ENCODE data around the gene RUFY2. TPM values are rescaled to one million over a fixed set of nuclear protein-coding genes. Genes with fewer than 3 reads are reported as not detected.

Gene RUFY2
- polyA plus RNA-seq, 3 donors, result 23.8 to 35.9 (median 30.5) TPM

DNA sequence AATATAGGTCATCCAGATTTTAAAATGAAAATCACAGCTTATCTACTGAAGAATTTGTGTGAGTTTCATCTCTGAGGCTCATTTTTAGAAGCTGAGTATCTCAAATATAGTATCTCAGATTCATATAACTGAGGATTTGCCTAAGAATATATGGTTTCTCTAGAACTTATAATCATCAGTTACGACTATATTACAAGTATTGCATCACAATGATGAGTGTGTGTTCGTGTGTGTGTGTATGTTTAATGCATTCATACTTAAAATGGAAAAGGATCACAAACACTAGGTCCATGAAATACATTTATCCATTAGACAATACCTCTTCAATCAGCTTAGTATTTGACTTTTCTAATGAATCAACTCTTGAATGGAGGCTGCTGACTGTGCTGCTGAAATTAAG, 21.3 kb downstream of the RUFY2 start:
- no peak for DNase-seq (ENCODE audit: extremely low read depth in 1 of 11, low read depth in 9 of 11, low spot score in 4 of 11)

DNA sequence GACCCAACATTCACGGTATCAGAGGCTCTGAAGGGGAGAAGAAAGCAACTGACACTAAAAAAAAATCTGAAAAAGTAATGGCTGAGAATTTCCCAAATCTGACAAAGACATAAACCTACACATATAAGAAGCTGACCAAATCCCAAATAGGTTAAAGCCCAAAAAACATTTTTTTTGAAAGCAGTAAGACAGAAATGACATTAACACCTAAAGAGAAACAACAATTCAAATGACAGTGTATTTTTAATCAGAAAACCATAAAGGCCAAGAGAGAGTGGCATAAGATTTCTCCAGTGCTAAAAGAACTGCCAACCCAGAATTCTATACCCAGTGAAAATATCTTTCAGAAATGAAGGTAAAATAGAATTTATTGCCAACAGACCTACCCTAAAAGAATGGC, 35.5 kb downstream of the RUFY2 start:
- no peak for DNase-seq (ENCODE audit: extremely low read depth in 1 of 11, low read depth in 9 of 11, low spot score in 4 of 11)

DNA sequence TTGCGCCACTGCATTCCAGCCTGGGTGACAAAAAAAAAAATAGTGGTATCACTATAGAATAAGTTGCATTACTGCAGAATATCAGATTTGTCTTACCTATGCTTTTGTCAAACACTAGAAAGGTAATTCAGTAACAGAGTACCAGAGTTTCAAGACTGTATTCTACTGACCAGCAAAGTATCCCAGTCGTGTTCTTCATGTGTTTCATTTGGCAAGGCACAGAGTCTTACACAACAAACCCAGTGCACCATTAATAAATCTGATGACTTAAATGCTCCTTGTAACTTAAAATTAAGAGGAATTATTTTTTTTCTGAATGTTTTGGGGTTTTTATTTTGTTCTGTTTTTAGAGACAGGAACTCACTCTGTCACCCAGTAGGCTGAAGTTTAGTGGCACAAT, 40.0 kb downstream of the RUFY2 start:
- no peak for DNase-seq (ENCODE audit: extremely low read depth in 1 of 11, low read depth in 9 of 11, low spot score in 4 of 11)

DNA sequence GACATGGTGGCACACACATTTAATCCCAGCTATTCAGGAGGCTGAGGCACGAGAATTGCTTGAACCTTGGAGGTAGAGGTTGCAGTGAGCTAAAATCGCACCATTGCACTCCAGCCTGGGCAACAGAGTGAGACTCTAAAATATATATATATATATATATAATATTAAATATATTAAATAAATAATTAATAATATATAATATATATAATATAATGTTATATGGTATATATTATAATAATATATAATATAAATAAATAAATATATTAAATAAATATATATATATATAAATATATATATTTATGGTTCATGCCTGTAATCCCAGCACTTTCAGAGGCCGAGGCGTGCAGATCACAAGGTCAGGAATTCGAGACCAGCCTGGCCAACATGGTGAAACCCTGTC, 40.5 kb downstream of the RUFY2 start:
- no peak for DNase-seq (ENCODE audit: extremely low read depth in 1 of 11, low read depth in 9 of 11, low spot score in 4 of 11)

DNA sequence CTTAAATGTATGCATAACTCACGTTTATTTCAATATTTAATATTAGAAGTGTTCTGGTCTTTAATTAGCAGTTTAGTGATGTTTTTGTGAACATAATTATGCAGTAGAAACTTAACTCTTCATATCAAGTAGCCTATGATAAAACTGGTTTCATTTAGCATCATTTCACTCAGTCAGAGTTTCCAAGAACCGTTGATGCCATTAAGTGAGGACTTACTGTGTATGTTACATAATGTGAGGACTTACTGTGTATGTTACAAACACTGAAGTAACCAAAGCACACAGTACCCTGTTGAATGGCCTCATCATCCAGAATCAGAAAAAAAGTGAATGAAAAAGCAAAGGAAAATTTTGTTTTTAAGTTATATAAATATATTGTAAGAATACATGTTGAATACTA, 41.5 kb downstream of the RUFY2 start:
- no peak for DNase-seq (ENCODE audit: extremely low read depth in 1 of 11, low read depth in 9 of 11, low spot score in 4 of 11)

DNA sequence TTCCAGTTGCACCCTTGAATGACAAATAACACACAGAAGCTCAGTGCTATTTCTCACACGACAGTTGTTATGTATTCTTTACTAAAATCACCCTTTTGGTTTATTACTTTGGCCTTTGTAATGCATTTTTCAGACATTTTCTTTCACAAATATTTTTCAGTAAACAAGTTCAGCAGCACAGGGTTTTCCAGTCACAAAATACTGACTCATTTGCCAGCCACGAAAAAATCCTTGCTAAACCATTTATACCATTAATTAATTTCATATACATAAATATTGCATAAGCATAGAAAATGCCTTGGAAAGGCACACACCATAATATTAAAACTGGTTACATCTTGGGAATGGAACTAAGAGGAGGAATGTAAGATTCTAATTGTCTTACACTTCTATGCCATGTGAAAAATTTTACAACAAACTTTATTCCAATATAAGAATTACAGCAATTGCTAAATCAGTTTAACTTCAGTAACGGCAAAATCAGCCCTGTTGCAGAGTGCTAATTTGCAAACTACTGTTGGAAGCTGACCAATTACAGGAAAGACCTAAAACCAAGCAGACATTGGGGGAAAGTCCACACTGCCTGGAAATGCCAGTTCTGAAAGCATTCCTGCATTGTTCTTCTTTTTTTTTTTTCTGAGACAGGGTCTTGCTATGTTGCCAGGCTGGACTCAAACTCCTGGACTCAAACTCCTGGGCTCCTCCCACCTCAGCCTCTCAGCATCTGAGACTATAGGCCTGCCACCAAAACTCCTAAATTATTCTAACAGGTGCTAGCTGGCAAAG, 42.8 kb downstream of the RUFY2 start:
- DNase-seq (ENCODE audit: extremely low read depth in 1 of 11, low read depth in 9 of 11, low spot score in 4 of 11), result no peak

DNA sequence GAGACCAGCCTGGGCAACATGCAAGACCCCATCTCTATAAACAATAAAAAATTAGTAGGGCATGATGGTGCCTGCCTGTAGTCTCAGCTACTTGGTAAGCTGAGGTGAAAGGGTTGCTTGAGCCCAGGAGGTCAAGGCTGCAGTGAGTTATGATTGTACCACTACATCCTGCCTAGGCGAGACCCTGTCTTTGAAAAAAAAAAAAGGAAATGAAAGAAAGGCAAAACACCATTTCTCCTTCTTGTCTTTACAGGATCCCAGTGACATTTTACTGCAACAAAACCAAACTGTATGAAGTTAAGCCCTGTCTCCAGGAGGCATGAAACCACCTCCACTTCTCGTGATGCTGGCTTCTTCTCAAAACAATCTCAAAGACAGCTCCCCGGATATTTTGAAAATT, 44.5 kb downstream of the RUFY2 start:
- no peak for DNase-seq (ENCODE audit: extremely low read depth in 1 of 11, low read depth in 9 of 11, low spot score in 4 of 11)

DNA sequence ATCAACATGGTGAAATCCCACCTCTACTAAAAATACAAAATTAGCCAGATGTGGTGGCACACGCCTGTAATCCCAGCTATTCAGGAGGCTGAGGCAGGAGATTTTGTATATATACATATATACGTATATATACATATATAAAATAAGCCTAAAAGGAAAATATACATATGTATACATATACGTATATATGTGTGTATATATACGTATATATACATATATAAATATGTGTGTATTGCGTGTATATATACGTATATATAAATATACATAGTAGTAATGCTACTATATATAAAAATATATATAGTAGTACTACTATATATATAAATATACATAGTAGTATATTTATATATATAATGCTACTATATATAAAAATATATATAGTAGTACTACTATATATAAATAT, 47.9 kb downstream of the RUFY2 start:
- no peak for DNase-seq (ENCODE audit: extremely low read depth in 1 of 11, low read depth in 9 of 11, low spot score in 4 of 11)

DNA sequence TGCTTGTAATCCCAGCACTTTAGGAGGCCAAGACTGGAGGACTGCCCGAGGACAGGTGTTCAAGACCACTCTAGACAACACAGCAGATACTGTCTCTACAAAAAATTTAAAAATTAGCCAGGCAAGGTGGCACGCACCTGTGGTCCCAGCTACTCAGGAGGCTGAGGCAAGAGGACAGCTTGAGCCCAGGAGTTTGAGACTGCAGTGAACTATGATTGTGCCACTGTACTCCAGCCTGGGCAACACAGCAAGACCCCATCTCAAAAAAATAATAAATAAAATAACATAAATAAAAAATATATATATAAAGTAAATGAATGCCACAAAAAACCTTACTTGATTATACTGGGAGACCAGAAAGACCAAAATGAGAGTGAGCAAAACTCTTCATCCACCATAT, 53.5 kb downstream of the RUFY2 start:
- DNase-seq (ENCODE audit: extremely low read depth in 1 of 11, low read depth in 9 of 11, low spot score in 4 of 11), result no peak

DNA sequence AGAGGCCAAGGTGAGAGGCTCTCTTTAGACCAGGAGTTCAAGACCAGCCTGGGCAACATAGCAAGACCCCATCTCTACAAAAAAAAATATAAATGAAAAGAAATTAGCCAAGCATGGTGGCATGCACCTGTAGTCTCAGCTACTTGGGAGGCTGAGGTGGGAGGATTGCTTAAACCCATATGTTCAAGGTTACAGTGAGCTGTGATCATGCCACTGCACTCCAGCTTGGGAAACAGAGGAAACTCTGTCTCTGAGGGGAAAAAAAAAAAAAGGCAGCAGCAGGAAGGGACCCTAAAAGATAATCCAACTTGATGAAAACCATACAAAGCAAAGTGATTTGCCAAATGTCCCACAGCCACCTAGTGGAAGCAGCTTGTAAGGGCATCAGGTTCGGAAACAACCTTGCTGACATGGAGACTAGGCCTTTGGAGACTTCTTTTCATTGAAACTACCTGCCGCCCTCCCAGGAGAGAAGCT, 58.8 kb downstream of the RUFY2 start:
- no peak for DNase-seq (ENCODE audit: extremely low read depth in 1 of 11, low read depth in 9 of 11, low spot score in 4 of 11)

DNA sequence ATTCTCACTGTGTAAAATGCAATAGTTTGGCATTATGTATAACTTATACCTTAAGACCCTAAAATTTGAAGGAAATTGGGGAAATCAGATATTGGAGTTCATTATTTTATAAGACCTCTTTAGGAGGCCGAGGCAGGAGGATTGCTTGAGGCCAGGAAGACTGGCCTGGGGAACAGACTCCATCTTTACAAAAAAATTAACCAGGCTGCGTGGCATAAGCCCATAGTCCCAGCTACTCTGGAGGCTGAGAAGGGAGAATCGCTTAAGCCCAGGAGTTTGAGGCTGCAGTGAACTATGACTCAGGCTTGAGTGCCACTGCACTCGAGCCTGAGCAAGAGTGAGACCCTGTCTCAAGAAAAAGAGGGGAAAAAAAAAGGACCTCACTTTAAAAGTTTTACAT, 60.3 kb downstream of the RUFY2 start:
- no peak for DNase-seq (ENCODE audit: extremely low read depth in 1 of 11, low read depth in 9 of 11, low spot score in 4 of 11)

DNA sequence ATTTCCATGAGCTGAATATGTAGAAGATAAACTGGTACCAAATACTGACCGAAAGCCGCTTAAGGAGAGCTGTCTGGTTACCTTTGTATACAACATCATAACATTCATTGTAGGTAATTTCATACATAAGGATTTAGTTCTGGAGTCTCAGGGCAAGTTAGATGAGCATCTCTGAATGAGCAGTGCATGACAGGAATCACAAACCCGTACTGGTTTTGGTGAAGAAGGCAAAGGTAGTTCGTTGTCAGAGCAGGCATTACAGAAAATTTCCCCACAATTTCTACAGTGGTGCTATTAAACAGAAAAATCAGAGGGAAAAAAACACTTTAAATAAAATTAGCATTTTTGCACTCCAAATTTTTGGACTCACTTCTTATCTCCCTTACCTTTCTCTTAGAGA, 61.5 kb downstream of the RUFY2 start:
- DNase-seq (ENCODE audit: extremely low read depth in 1 of 11, low read depth in 9 of 11, low spot score in 4 of 11), result no peak

DNA sequence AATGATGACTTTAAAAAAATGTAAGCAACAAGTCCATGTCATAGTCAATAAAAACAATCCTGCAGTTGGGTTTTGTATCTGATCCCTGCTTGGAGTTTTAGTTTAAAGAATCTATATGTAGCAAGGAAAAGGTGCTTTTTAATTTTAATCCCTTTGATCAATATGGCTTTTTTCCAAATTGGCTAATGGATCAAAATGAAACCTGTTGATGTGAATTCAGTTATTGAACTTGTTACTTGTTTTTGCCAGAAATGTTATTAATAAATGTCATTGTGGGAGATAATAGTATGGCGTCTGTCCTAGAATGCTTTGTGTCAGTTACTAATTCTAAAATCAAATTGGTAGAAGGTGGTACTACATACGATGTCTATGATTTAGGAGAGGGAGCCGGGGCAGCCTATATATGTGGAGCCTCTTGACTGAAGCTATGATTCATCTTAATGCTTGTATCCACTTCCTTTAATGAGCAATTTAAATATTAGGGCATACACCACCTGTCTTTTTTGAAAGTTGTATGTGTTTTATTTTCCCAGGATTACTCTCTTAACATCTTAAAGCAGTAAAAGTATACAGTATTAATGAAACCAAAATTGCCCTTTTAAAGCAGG, 64.1 kb downstream of the RUFY2 start:
- no peak for DNase-seq (ENCODE audit: extremely low read depth in 1 of 11, low read depth in 9 of 11, low spot score in 4 of 11)

DNA sequence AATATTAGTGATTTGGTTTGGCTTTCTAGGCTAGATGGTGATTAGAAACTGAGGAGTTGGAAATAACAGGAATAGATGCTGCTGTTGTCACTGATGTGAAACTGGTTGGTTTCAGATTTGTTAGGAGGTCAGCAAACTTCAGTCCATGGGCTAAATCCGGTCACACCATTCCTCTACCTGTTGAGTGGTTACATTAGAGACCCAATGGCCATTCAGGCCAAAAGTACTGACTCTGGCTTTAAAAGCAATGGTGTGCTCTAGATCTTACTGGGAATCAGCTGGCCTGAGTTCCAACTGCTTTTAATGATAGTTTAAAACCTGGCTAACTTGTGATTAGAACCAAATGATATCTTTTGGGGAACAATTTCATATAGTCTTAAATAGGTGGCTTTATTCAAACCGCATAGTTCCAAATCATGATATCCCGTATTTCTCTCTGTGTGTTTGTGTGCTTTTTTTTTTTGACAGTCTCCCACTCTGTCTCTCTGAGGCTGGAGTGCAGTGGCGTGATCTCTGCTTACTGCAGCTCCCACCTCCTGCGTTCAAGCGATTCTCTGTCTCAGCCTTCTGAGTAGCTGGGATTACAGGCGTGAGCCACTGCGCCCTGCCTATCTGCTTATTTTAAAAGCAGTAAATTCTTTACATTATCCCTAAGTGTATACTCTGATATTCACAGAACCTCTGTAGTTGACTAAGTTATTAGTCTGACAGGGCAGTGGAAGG, 66.6 kb downstream of the RUFY2 start:
- no peak for DNase-seq (ENCODE audit: extremely low read depth in 1 of 11, low read depth in 9 of 11, low spot score in 4 of 11)

DNA sequence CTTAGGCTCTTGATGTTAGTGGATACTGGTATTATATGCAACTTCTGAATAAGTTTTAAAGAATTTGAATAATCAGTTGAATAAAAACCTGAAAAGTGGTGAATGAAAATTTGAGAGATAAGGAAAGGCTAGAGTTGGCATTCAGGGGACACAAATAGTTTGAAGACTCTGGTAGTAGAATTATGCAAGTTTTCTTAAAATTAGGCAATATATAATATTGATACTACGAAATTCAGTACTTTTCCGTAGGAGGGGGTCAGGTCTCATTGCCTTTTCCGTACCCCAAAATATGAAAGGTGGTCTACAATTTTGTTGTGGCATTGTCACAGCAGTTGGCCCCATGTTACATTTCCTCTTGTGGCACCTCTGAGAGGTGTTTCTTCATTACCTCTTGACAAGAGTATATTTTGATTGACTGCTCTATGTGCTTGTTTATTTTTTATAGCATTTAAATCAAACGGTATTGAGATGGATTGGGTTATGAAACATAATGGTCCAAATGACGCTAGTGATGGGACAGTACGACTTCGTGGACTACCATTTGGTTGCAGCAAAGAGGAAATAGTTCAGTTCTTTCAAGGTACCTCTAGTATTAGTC, 70.2 kb downstream of the RUFY2 start:
- DNase-seq (ENCODE audit: extremely low read depth in 1 of 11, low read depth in 9 of 11, low spot score in 4 of 11), result no peak

DNA sequence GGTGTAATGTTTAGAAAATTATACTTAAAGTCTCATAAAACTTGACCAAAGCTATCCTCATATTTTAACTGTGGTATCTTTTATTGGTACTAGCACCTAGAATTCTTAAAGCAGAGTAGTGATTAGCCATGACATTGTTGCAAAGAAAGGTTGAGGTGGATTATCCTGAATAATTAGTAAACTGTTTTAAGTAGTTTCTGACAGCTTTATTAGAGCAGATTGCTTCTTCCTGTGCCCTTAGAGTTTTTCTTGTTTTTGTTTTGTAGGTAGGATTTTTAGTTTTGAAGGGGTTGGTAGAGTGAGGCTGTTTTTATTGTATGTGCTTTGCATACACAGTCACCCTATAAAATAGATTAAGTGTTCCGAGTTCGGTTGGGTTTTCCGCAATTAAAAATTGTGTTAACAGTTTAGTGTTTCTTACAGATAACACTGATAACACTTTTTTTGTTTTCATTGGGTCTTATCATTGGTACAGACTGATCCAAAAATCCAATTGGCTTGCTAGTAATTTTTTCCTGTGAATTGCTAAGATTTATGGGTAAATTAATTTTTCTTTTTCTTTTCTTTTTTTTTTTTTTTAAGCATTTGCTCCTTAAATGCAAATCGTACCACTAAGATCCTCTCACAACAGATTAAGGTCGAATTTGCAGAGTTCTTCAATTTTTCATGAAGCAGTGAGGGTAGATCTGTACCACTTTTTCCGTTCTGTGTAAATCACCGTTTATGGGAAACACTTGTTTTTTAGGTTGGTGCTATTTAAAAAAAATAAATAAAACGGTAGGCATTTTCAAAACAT, 72.2 kb downstream of the RUFY2 start:
- DNase-seq (ENCODE audit: extremely low read depth in 1 of 11, low read depth in 9 of 11, low spot score in 4 of 11), result no peak

DNA sequence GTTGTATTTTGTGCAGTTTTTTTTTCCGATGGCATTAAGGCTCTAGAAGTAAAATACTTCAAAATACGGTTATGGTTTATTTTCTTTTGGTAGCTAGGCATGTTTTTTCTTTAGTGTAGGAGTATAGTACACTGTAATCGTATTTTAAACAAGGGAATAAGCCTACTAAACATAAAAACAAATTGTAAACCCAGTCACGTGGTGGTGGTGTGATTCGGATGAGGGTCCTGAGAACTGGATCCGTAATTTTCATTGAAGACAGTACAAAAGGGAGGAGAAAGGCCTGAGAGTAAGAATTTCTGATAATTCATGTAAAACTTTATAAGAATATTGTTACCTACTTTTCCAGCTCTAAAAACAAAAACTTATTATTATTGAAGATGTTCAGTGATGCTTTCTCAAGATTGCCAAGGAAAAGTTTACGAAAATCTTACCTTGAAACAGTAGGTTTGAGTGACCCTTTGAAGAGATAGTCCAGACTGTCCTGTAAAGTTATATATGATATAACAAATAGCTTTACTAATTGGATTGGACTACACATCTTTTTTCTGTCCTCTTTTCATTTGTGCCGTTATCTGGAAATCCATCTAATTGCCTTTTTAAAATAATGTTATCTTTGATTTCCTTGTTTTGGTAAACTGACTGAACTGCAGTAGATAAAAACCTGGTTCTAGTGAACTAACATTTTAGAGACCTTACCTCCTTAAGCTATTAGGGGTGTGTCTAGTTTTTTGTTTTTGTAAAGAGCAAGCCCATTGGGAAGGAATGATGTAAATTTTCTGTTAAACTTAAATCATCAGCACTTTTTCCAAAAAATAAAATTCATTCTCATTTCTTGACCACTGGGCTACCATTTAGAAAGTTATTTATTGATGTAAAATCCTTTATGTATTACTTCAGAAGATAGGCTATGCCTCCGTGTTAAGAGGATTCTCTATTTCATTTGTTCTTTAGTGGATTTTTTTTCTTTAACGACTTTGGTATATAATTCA, 73.3 kb downstream of the RUFY2 start:
- DNase-seq (ENCODE audit: extremely low read depth in 1 of 11, low read depth in 9 of 11, low spot score in 4 of 11), result no peak

DNA sequence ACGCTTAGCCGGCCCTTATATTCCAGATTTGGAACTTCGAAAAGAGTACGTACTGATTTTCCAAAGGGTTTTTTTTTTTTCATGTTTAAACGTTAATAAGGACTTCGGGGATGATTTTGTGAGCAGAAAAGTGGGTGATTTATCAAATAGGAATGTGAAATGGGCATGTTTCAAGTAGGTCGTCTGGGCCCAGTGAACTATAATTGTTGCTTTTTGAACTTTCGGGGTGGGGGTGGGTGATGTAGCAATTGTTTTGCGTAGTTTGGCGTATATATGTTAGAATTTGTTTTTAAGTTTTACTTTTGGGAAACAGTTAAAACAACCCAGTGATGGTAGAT, 74.0 kb downstream of the RUFY2 start:
- DNase-seq (ENCODE audit: extremely low read depth in 1 of 11, low read depth in 9 of 11, low spot score in 4 of 11), result no peak

All from renal cortex interstitium (tissue), 11 donors.